ENCODE results near the gene SACM1L. TPM values are rescaled to one million over a fixed set of nuclear protein-coding genes. Genes with fewer than 3 reads are reported as not detected.

Gene SACM1L
- total RNA-seq, 1 donor from 2014 or later: 34.5 TPM

- peaks cover 9% of the 10 kb centered on the region for H3K36me3 Mint-ChIP-seq (ENCODE audit: low read depth)
- H3K27ac Mint-ChIP-seq (ENCODE audit: unreplicated experiment): no peak overlapping the region
- peaks cover 35% of the 10 kb centered on the region for H3K4me1 Mint-ChIP-seq (ENCODE audit: low read depth)
- no peak for DNase-seq (ENCODE audit: low spot score)
- no peaks in the 10 kb centered on the region for H3K27me3 Mint-ChIP-seq (ENCODE audit: low read depth)
- TF ChIP-seq CTCF (IDR thresholded peaks at IDR 0.05): no peak
- H3K9me3 Mint-ChIP-seq (ENCODE audit: low read depth): no peaks in the 10 kb centered on the region
- H3K4me3 Mint-ChIP-seq (ENCODE audit: unreplicated experiment): peak overlapping the region; percentile 44
Measured at GRCh38 chr3:45687828-45688193, 1.4 kb upstream of the SACM1L start.

- Mint-ChIP-seq H3K27ac (ENCODE audit: unreplicated experiment) (peak overlapping the region; percentile 85), H3K4me3 (ENCODE audit: unreplicated experiment) (peak overlapping the region; percentile 84), H3K27me3 (ENCODE audit: low read depth) (no peaks in the 10 kb centered on the region), H3K9me3 (ENCODE audit: low read depth) (no peaks in the 10 kb centered on the region), H3K4me1 (ENCODE audit: low read depth) (peaks cover 36% of the 10 kb centered on the region), H3K36me3 (ENCODE audit: low read depth) (peaks cover 7% of the 10 kb centered on the region)
- peak; percentile 38 for TF ChIP-seq CTCF (IDR thresholded peaks at IDR 0.05)
- no peak for DNase-seq (ENCODE audit: low spot score)
Measured at GRCh38 chr3:45688194-45688881, 858 bp upstream of the SACM1L start.

- peak overlapping the region; percentile 84 for H3K4me3 Mint-ChIP-seq (ENCODE audit: unreplicated experiment)
- no peaks in the 10 kb centered on the region for H3K27me3 Mint-ChIP-seq (ENCODE audit: low read depth)
- DNase-seq (ENCODE audit: low spot score): no peak
- peak overlapping the region; percentile 85 for H3K27ac Mint-ChIP-seq (ENCODE audit: unreplicated experiment)
- H3K9me3 Mint-ChIP-seq (ENCODE audit: low read depth): no peaks in the 10 kb centered on the region
- H3K36me3 Mint-ChIP-seq (ENCODE audit: low read depth): peaks cover 7% of the 10 kb centered on the region
- no peak for TF ChIP-seq CTCF (IDR thresholded peaks at IDR 0.05)
- H3K4me1 Mint-ChIP-seq (ENCODE audit: low read depth): peaks cover 51% of the 10 kb centered on the region
Measured at GRCh38 chr3:45689787-45690145, 570 bp downstream of the SACM1L start.

- Mint-ChIP-seq H3K4me3 (ENCODE audit: unreplicated experiment) (peak overlapping the region; percentile 84), H3K27ac (ENCODE audit: unreplicated experiment) (peak overlapping the region; percentile 85), H3K27me3 (ENCODE audit: low read depth) (no peaks in the 10 kb centered on the region), H3K4me1 (ENCODE audit: low read depth) (peaks cover 53% of the 10 kb centered on the region), H3K9me3 (ENCODE audit: low read depth) (no peaks in the 10 kb centered on the region), H3K36me3 (ENCODE audit: low read depth) (peaks cover 7% of the 10 kb centered on the region)
- no peak for DNase-seq (ENCODE audit: low spot score)
- peak; percentile 58 for TF ChIP-seq CTCF (IDR thresholded peaks at IDR 0.05)
Measured at GRCh38 chr3:45690336-45691035, 1.3 kb downstream of the SACM1L start.

GRCh38 chr3:45691842-45692241, 2.6 kb downstream of the SACM1L start:
- peaks cover 53% of the 10 kb centered on the region for H3K4me1 Mint-ChIP-seq (ENCODE audit: low read depth)
- H3K36me3 Mint-ChIP-seq (ENCODE audit: low read depth): peaks cover 7% of the 10 kb centered on the region
- H3K27ac Mint-ChIP-seq (ENCODE audit: unreplicated experiment): peak overlapping the region; percentile 43
- TF ChIP-seq CTCF (IDR thresholded peaks at IDR 0.05): no peak
- H3K4me3 Mint-ChIP-seq (ENCODE audit: unreplicated experiment): no peak overlapping the region
- no peaks in the 10 kb centered on the region for H3K27me3 Mint-ChIP-seq (ENCODE audit: low read depth)
- no peak for DNase-seq (ENCODE audit: low spot score)
- no peaks in the 10 kb centered on the region for H3K9me3 Mint-ChIP-seq (ENCODE audit: low read depth)

Data from chondrocyte (in vitro differentiated cells).